NCI-H1436 treated with DMSO at 0.1 percent for 48 hours (cell line): Measurements from ENCODE around the gene GLIS1.

Source experiments
- DNase-seq: peaks from one replicate; lab custom pipeline; 2025; lab: John Stamatoyannopoulos, UW

GLIS1 gene

GRCh38 chr1:53617851-53618499 is 121.0 kb downstream of the GLIS1 start:
- DNase-seq = no peak

DNA sequence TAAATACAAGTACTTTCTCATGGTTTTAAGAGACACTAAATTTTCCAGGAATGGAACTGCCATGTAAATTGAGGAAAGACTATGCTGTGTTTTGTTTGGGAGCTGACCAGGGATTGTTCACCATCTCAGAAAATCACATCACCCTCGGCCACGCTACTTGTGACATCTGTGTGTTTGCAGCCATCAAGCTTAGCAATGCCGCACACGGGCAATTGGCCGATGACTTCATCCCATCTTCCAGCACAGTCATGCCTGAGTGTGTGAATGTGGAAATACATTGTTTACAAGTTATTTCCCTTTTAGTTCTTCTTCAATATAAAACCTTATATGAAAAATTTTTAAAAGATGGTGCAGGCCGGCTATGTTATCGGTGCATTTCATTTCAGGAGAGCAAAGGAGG is 121.6 kb downstream of the GLIS1 start:
- no peak for DNase-seq

GRCh38 chr1:53616927-53617326 is 122.0 kb downstream of the GLIS1 start:
- DNase-seq = no peak

DNA sequence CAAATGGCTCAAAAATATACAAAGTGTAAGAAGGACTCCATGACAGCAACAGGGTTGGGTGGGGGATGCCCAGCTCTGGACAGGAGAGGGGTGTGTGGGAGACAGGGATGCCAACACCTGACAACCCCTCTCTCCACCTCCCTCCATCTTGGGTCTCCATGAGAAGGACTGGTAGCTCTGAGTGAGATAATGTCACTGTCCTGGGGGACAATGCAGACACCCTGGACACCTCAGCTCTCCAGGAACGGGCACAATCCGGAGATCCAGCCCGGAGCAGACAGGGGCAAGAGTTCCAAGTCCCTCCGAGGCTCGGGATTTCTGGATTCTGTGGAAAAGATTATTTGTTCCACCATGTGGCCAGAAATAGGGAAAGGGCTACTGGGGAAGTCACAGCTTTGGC is 122.5 kb downstream of the GLIS1 start:
- DNase-seq = no peak

DNA sequence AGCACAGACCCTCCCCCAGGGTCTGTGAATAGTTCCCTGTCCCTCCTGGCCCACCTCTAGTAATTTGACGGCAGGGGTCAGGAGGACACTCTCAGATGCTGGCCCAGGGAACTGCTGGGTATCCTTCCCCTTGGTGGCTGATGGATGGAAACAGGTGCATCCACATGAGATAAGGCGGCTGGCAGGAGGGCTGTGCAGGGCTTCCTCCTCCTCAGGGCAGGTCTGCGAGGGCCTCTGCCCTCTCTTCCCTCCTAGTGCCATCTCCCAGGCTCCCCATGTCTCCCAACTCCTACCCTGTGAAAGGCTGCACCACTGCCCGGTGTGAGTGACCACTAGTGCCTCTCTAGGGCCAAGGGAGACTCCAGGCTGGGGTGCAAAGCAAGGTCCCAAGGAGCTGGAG is 123.9 kb downstream of the GLIS1 start:
- no peak for DNase-seq

GRCh38 chr1:53614231-53615021 is 124.5 kb downstream of the GLIS1 start:
- DNase-seq = no peak

DNA sequence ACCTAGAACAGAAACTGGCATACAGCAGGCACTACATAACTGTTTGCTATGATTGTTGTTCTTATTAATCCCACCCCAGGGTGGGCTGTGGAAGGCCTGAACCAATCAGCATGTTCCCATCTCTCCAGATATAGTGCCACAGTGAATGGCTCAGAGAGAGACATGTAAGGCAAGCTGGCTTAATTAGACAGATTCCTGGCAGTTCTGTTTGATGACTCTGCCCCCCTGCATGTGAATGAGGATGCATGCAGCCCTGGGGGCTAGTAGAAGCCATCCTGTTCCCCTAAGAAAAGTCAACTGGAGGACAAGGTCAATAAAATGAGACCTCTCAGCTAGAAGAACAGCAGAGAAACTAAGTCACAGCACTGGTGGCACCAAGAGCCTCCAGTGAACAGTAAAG is 130.3 kb downstream of the GLIS1 start:
- DNase-seq = no peak

GRCh38 chr1:53608071-53608470 is 130.9 kb downstream of the GLIS1 start:
- DNase-seq = no peak

GRCh38 chr1:53606651-53607051 is 132.3 kb downstream of the GLIS1 start:
- DNase-seq = no peak

GRCh38 chr1:53606197-53606596 is 132.8 kb downstream of the GLIS1 start:
- DNase-seq = no peak

- no peak for DNase-seq
Measured at GRCh38 chr1:53605181-53605580, 133.8 kb downstream of the GLIS1 start.

DNA sequence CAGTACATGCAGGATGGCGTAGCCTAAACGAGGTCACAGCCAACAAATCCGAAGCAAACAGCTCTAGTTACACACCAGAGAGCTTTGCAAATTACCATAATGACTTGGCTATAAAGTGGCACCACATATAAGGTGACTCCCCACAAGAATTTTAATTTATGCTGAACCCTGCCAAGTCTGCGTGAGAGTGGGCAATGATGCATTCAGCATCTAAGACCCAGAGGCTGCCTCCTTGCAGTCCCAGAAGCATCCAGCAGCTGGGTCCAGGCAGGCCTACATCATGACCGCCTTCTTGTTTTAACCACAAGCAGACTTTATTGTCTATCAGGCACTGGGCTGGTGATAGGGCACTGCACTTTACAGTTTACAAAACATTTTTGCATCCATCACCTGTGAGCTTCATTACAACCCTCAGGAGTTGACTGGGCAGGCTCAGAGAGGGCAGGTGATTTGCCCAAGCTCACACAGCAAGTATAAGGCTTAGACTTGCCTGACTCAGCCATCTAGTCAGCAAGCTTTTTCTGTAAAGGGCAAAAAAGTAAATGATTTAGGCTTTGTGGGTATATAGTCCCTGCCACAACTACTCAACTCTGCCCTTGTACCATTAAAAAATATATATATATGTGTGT is 134.6 kb downstream of the GLIS1 start:
- DNase-seq = no peak

DNA sequence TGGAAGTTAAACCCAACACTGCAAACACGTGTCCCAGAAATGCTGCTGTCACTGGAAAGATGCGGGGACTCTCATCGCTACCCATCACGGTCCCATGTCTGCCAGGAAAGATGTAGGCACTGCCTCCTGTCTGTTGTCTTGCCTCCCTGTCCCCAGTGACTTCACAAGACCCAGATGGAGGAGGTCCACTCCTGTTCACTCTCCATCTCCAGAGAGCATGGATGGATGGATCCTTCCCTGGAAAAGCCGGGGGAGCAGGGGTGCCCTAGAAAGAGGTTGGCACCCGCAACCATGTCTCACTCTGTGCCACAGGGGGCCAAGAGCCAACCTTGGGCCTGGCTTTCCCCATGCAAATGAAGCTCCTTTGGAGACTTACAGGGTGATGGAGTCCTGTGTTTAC is 135.5 kb downstream of the GLIS1 start:
- no peak for DNase-seq

DNA sequence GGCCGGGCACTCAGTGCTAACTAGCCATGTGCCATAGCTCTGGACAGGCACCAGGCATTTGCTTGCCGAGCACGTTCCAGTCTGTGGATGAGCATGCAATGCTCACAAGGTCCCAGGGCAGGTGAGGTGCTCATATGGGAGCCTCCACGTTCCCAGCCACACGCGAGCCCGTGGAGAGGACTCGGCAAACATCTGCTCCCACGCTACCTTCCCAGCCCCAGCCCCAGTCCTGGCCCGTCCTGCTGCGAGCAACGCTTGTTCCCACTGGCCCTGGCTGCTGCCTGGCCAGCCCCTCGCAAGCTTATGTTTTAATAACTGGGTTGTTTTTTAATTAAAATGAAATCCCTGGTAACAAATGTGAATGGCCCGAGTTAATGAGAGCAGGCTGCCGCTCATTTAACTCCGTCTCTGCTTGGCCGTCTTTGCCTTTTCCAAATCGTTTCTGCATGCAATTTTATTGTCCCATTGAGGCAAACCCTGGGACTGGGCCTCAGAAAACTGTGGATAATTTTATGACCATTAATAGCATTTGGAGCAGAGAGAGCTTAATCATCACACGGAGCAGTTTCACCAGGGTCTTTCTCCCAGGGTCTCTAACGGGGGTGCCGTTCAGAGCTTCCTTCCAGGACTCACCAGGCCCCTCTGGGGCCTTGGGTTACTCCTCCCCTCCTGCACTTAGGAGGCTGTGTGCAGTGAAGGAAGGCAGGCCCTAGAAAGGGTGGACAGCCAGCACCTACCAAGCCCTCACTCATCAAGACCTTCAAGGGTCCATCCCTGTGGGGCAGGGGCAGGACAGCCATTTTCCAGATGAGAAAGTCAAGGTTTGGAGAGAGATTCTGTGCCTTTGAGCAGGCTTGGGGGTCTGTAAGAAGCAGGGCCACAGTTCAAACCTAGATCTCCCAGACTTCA is 136.8 kb downstream of the GLIS1 start:
- no peak for DNase-seq

DNA sequence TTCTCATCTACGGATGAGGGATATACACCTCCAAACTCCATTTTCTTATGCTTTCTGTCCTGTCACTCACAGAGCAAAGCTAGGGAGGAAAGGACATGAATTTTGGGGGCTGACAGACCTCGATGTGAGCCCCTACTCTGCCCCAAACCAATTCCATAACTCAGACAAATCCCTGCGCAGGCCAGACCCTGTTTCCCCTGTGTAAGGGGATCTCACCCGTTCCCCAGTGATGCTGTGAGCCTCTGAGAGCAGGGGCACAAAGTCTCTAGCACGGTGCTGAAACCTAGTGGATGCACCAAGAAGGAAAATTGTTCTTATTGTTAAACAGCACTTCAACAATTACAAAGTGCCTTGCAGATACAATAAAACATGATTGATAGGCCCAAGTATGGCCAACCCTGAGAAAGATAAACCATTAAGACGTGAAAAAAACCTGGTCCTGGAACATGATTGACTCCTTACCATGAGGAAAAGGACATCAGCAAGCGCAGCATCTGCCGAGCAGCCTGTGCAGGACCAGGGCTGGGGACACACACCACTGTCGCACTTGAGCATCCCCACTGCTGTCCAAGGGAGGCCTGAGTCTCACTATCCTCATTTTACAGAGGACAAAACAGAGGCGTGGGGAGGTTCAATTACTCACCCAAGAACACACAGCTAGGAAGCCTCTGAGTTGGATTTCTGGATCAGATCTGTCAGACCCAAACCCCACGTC is 137.8 kb downstream of the GLIS1 start:
- no peak for DNase-seq

GRCh38 chr1:53600561-53600960 is 138.4 kb downstream of the GLIS1 start:
- DNase-seq = no peak

GRCh38 chr1:53600001-53600400 is 139.0 kb downstream of the GLIS1 start:
- no peak for DNase-seq

DNA sequence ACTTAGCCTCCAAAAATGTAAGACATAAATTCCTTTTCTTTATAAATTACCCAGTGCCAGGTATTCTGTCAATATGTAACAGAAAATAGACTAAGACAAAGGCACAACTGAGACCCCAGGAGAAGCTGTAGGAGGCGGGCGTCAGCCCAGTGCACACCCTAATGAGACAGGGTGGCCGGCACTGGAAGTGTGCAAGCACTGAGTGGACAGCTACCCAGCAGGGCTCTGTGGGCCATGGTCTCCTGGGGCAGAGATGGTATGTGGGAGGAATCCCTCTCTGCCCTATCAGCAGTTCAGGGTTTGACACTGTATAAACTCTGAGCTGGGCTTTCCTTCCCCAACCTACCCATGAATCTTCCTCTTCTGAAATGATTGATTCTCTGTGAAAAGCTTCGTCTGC is 139.5 kb downstream of the GLIS1 start:
- DNase-seq = no peak

GRCh38 chr1:53598966-53599365 is 140.0 kb downstream of the GLIS1 start:
- no peak for DNase-seq

GRCh38 chr1:53595906-53596305 is 143.1 kb downstream of the GLIS1 start:
- no peak for DNase-seq

GRCh38 chr1:53594391-53595180 is 144.4 kb downstream of the GLIS1 start:
- no peak for DNase-seq
